Right renal cortex interstitium (tissue), 3 donors: ENCODE data around the gene STK24. TPM values are rescaled to one million over a fixed set of nuclear protein-coding genes. Genes with fewer than 3 reads are reported as not detected.
A peak's percentile ranks its signal among the peaks of the same experiment; 100 is the strongest.

ENCODE experiments used
- DNase-seq, 3 donors: peaks; one replicate each; pipeline ENCODE4 v3.0.0-alpha.2; 2013; ENCODE audit warnings: low read depth in 3 of 3, low spot score in 2 of 3
- polyA plus RNA-seq, 3 donors: library from polyadenylated mRNA; unstranded; fragments of 120-200 nt; gene quantifications; one replicate each; pipeline ENCODE4 v1.2.1, GENCODE V29; 2013; ENCODE audit not compliant: insufficient read length in 3 of 3

STK24 gene
- polyA plus RNA-seq, 3 donors, result 114 to 117 (median 116) TPM

DNA sequence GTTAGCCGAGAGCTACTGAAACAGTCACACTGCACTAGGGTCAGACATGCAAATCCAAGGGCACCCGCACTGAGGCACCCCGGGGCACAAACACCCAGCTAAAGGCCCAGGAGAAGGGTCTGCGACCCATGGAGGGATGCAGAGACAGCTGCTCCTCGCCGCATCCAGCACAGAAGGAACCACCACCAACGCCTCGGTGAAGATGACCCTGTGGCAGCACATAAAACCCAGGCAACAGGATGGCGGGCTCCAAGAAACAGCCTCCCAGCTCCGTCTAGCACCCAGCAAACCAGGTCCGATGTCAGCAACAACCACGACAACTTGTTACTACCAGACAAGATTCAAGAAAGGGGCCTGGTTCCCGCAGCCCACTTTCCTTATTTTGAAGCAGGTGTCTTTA is 82.1 kb downstream of the STK24 start:
- DNase-seq, result no peak

DNA sequence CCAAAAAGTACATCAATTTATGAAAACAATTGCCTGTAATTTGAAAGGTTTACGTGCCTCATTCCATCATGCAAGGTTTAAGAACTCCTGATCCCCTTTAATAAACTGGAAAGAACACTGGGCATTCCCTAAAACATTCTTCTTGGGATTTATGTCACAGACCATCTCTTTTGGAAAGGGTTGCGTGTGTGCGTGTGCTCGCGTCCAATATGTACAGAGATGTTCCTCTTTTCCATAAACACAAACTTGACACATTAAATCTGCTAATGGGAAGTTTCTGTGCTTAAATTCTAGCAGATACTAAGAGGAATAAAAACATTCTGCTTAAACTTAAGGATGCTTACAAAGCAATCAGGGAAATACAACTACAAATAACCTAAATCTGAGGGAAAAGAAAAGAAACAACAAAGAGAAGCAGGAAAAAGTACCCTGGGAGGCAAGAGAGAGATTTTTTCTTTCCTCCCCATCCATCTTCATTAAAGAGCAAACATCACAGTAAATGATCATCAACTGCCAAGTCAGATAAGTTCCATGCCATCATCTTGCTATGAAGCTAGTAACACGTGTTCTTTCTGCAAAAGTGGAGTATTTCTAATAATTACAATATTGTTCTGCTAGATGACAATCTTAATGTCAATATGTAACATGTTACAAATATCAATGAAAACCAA is 83.7 kb downstream of the STK24 start:
- no peak for DNase-seq

DNA sequence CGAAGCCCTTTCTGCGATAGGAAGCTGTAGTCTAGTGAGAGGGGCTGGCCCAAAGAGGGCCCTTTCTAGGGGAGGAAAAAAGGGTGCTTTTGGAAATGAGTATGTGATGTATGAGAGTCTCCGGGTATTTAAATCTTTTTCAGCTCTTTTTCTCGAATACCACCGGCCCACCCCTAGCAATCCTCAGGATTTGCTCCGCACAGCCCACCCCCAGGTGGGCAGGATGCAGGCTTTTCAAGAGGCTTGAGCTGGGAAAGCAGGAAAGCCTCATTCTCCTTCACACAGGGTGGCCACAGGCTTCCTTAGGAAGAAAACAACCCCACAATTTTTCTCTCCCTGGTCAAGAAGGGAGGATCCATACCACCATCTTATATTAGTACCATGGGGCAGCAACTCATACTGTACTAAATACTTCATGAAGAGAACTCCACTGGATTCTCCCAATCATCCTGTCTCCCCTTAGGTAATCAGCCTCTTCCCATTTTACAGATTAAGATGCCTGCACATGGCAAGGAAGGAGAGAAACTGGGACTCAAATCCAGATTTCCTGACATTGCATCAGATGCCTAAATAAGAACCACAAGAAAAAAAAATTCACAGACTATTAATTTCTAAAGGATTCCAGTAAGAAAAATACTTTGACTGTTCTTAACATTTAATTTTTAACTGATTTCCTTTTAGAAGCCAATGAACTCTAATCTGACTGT is 84.4 kb downstream of the STK24 start:
- no peak for DNase-seq

DNA sequence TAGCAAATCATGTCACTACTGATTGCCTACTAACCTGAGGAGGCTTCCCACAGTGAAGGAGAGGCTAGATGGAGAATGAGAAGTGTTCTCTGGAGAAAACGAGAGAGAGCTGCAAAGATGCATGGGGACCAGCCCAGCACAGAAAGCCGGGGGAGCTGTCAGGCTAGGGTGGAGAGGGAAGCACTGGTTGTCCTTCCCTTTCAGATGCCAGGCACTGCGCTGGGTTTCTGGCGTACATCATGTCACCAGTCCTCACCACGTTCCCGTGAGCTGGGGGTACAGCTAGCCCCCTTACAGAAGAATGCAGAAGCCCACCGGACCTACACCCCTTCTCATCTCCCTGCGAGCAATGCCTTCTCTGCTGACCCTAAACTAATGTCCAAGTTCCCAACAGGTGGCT is 86.0 kb downstream of the STK24 start:
- no peak for DNase-seq

DNA sequence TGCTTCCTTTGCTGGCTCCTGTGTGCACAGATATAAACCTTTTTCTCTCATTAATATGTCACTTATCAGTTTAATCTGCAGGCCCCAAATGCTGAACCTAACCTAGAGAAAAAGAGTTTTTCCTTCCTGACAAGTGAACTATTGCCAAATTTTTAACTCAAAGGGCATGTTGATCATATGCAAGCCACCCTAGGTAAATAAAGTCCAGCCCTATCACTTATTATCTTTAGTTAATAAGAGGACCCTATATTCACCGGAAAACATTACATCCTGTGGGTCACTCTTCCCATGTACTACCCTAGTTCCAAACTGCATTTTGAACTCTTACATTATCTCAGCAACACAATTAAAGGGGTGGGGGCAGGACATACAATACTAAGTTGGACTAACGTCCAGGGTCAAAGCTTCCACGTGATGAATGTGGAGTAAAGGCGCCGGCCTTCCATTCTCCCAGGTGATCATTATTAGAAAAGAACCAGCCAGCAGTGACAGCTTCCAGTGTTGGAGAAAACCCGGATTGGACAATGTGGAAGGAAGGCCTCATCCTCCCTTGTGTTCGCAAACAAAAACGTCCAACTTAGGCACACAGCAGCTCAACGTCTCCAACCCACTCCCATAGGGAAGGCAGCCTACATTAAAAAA is 86.6 kb downstream of the STK24 start:
- DNase-seq, result no peak

DNA sequence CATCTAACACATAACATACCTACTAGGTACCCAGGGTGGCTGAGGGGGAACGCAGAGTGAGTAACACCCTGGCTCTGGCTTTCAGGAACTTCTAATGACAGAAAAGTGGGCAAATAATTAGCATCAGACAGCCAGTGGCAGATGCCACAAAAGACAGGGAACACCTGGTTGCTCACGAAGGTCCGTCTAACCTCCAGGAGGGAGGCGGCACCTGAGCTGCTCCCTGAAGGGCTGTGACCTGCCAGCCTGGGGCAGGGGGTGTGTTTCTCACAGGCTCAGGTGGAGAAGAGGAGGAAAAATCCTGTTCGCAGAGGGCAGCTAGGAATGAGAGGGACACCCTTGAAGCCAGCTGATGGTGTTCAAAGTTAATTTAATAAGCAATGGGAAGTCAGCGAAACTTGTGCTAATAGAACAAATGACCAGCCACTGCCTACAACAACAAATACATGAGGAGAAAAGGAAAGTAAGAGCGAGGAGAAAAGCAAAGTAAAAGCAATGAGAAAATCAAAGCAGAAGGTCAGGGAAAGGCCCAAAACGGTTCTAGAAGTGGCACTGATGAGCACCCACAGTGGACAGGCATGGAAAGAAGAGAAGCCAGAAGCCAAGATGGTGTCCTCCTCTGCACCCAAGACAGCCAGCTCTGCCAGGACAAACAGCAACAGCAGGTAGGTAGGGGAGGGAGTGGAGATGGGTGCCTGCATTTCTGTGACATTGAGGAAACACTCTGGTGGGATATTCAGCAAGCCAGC is 87.3 kb downstream of the STK24 start:
- DNase-seq, result no peak

DNA sequence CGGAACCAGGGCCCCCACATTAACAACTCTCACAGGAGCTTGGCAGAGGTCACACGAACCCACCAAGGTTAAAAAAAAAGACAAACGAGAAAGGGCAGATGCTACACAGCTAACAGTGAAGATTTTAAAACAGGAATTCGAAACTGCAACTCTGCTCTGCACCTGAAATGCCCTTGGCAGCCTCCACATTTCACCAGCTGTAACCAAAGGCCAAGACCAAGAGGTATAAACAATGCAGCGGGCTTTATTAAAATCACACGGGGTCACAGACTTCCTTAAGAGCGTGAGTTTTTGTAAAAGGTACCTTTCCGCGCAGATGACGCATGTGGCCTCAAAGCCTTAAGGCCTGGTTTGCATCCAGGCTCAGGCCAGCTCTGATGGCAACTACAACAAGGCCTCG is 88.2 kb downstream of the STK24 start:
- no peak for DNase-seq

DNA sequence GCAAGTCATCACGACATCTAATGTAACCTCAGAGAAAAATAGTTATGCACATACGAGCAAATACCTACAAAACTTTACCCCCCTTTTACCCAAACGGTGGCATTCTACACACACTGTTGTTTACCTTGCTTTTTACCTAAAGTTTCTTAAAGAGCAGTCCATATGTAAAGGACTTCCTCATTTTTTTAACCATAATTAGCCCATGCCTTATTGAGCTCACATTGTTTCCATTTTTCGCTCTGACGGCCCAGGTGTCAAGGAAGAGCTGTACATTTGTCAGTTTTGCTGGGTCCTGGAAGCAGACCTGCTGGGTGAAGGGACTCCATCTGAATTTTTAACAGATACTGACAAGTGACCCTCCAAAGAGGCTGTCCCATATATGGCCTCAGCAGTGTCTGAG is 89.4 kb downstream of the STK24 start:
- no peak for DNase-seq

DNA sequence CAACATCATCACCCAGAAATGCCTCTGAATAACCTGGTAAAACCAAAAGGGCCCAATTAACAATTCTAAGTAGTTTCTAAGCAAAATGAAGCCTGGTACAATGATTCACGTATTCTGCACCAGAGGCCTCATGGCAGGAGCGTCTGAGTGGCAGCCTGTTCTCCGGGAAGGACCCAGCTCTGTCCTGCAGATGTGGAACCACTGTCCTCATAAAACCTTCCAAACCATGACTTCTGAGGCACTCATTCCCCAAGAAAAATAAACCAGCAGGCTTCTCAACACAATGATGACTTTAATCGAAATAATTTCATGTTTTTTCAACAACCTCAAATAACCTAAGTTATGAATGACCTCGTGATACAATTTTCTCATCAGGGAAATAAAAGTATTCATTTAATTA is 89.9 kb downstream of the STK24 start:
- no peak for DNase-seq

DNA sequence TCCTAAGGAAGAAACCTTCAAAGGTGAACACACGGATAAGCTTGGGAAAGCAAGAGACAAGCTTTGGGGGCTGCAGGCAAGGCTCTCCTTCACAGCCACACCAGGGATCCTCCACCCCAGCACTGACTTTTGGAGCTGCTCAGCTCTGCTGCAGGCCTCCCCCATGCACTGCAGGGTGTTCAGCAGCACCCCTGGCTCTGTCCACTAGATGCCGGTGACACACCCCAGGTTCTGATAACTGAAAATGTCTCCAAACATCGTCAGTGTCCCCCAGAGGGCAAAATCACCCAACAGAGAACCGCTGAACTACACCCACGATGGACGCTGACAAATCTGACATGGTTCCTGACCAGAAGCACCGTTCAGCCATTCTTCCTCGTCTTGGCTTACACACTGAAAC is 90.5 kb downstream of the STK24 start:
- DNase-seq, result no peak

DNA sequence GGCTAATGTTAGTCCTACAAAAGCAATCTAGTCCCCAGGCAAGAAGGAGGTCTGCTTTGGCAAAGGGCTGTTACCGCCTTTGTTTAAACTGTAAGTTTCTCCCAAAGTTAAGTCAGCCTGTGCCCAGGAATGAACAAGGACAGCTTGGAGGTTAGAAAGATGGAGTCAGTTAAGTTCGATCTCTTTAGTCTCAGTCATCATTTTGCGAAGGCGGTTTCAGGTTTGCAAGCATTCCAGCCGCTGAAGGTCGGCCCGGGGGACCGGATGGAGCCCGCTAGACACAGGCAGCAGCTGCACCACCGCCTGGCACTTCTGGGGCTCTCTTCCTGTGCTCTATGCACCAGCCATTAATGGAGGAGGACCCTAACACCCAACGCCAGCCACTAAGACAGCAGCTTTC is 91.3 kb downstream of the STK24 start:
- DNase-seq, result no peak

DNA sequence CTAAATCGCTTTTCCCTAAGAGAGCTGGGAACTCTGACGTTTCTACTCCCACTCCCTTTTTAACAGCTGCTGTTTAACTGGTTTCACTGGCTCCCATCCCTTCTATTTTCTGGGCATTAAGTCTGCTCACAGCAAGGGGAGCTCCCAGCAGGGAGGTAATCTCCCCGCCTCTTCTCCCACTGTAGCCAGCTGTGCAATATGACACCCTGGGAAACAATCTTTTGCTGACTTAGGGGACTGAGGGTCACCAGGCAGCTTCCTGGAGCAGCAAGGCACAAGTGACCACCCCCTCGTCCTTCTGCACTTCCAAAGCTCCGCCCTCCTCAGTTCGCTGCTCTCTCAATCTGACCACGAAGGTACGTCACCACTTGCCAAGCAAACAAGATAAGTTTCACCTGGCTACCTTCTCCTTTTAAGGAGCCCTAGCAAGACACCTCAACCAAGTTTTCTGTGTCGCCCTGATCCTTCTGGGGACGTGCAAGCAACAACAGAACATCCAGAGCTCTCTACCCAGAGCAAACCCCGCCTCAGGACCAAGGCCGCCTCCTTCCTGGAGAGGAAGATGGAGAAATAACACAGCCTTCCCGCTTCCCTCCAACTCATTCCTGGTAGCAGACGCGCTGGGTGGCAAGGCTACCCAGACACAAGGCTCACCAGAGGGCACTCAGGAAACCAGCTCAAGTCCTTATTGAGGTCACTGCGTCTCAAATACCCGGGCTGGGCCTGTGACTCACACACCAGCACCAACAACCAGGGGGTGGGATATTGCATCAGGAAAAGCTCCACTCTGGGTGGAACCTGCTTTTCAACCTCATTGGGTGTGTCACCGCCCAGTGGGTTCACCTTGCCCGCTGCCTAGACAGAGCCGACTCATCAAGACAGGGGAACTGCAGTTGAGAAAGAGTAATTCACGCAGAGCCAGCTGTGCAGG is 92.4 kb downstream of the STK24 start:
- DNase-seq, result peak; percentile 70 to 84 (median 83)

DNA sequence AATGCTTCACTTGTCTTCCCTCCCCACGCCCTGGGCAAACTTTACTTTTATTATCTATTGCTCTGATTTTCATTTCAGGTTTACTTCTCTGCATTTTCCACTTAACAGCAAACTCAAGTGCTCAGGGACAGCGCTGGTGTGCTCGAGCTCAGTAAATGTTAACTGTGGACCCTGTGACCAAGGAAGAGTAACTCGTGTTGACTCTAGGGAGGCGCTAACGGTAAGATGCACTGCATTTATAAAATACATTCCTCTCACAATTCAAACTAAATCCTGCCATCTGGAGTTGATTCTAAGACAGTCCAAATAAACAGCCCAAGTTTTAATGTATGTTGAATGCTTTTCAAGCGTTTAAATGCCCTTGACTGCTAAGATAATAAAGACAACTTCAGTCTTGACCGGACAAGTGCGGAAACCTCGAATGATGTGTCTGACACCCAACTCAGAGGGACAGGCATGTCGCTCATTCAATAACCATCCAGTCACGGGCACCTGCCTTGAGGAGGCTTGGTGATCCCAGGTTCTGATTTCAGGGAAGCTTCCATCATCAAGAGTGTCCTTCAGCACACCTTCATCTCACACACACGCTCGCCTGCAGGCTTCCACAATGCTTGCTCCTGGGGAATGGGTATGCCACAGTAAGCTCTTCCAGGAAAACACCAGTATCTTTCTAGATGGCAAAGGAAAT is 93.2 kb downstream of the STK24 start:
- no peak for DNase-seq

DNA sequence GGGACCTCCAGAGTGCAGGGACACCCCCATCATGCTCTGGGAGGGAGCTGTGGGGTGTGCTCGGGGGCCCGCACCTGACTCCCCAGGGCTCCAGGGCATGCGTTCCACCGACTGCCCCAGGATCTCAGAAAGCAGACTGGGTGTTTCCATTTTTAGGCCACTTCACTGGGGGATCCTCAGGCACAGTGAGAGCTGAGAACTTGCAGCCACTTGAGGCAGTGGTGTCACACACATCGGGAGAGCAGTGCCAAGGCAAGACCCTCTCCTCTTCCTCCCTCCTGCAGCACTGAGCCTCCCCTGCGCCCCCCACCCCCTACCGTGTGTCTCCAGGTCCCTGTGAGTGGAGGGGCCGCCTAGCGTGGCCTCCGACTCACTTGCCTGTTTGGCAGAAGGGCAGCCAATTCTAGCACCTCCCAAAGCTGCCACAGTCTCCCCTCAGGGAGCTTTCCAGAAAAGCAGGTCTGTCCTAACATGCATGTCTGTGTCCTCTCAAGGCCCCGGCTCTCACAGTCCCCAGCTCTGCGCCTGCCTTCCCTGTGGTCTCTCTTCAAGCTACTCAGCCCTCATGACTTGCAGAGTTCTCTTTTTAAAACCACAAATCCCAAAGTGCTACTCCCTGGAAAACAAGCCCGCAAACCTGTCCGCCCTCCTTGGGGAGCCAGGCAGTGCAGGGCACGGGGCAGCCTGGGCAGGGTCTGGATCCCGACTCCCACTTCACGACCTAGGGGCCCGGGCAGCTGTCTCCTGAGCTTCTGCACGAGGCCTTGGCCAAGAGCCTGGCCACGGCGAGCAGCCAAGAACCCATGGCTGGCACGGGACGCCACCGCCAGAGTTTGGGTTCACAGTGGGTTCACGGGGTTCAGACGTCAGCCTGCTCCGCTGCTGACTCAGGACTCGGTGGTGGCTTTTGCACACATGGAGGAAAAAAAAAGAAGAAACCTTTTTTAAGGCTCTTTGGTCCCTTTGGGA is 94.1 kb downstream of the STK24 start:
- DNase-seq, result no peak

DNA sequence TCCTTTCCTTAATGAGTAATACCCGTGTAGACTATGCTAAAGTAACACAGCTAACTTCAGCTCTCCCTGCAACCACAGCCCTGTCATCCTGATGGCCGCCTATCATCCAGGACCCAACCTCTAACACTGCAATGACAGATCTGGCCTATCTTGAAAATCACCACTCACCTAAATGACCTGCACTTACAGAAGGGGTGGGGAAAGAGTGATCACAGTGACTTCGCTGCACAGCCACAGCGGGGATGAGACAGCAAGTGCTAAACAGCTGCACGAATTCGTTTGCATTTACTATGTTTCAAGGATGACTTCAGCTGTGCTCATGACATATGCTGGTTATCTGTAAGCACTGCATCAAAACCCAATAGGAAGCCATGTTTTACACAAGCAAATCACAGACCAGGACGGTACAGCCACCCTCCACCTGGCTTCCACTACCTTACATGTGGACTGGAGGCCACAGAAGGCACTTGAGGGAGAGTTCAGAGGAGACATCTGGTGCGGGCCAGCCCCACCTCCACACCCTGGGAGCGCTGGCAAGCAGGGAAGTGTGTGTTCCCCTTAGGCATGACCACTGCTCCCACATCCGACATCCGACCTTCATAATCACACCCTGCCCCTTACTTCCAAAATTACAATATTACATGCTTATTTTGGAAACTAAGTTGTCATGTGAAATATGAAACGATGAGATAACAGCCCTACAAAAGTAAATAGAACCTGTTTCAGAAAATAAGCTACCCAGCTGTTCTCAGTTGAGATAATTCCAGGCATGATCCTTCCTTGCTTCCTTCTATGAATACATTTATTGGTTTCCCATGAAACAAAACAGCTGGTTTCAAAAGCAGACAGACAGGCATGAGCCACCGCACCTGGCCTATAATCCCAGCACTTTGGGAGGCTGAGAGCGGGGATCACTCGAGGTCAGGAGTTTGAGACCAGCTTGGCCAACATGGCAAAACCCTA is 95.7 kb downstream of the STK24 start:
- no peak for DNase-seq

DNA sequence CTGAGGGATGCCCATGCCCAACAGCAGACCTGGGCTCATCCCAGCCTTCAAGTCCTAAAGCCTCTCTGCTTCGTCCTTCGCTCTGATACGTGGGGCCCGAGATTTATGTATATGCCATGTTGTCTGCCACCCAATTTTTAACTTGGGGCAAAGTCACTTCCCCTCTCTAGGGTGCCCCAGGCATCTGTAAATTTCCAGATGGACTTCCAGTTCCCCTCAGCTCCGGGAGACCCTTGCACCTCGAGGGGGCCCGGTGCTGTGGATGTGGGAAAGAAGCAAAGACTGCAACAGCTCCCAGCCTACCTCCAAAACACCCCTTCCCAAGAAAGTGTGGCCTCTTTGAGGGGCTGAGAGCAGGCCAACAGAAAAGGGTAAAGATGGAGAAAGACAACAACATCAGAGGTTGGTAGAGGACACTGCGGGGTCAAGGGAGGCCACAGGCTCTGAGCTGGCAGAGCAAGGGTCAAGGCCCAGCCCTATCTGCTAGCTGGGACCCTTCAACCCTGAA is 97.4 kb downstream of the STK24 start:
- DNase-seq, result no peak
